Stimulated activated CD4-positive, alpha-beta T cell treated with anti-CD3 and anti-CD28 coated beads, TNF-alpha, amount 100 ng/mL, for 4 hours (primary cell): ENCODE data around the gene SEMG2.

Experiments used
- DNase-seq, 3 experiments: peaks; one replicate each; pipeline ENCODE4 v3.0.0-alpha.2; 2020; ENCODE audit warnings: low read depth in 3 of 3

Gene SEMG2

DNA sequence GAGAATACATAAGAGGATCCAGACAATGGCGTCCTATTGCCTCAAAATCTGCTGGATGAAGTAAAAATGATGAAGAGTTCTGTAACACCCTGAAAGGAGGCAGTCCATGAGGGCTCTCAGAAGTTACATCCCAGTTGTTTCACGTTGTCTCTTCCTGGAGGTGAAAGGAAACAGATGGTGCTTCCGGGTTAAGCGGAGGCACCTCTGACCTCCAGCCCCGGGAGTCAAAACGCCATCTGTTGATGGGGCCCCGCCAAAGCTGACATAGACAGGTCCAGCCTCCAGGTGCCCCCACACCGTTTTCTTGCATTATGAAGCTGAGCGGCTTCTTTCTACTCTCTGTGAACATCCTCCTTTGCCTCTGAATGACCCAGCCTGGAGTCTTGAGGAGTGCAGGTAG, 9.5 kb downstream of the SEMG2 start:
- no peak for DNase-seq

DNA sequence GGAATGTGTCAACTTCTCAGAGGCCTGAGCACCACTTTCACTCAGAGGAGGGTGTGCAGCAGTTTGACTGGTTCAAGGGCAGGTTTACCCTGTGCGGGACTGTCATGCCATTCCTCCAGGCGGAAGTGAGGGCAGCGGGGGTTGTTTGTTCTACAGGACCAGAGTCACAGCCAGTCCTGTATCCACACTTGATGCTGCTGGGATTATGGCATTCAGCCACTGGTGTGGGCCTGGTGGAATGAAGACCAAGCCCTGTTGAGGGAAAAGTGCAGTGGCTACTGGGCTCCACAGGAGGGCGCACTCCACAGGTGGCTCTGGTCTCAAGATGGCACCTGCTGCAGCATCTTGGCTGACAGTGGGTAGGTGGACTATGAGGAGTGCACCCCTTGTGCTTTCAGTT, 14.8 kb downstream of the SEMG2 start:
- no peak for DNase-seq

DNA sequence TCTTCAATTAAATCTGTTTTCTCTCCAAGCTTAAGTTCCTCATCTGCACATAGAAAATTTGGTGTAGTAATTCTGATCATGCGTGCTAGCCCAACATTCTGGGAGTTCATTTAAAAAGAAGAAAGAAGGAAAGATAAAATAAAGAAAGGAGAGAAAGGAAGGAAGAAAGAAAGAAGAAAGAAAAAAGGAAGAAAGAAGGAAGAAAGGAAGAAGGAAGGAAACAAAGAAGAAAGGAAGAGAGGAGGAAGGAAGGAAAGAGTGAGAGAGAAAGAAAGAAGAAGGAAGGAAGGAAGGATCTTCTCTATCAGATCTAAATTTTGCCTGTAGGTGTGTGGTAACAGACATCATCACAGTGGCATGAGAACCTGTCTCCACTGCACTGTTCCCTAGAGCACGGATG, 17.0 kb downstream of the SEMG2 start:
- no peak for DNase-seq

DNA sequence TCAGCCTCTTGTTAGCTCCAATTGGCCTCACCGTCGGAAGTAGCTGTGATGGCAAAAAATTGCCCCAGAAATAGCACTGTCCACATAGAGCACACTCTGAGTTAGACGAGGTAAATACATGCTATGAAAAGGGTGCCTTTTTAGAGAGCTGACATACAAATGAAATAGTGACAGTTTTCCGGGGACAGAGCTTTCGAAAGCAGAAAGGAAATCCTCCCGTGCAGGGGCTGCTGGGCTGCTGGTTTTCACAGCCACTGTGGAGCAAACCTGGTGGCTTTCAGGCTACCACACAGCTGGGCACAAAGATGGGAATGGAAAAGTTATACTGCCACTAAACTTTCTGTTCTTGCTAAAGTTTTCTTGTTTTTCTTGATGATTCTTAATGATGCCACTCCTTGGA, 24.9 kb downstream of the SEMG2 start:
- no peak for DNase-seq

DNA sequence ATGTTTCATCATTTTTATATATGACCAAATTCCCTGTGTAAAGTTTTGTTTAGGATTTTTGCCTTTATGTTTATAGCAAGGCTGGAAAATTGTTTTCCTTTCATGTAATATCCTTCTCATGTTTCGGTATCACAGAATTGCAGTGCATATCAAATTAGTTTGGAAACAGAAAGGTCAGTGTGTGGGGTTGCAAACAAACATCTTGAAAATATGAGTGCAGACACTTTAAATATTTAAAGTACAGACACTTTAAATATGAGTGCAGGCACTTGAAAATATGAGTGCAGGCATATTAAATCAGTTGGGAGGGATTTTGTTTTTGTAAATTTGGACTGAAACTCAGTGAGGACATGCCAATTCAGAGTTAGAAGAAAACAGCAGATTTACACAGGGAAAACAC, 26.7 kb downstream of the SEMG2 start:
- DNase-seq: no peak

DNA sequence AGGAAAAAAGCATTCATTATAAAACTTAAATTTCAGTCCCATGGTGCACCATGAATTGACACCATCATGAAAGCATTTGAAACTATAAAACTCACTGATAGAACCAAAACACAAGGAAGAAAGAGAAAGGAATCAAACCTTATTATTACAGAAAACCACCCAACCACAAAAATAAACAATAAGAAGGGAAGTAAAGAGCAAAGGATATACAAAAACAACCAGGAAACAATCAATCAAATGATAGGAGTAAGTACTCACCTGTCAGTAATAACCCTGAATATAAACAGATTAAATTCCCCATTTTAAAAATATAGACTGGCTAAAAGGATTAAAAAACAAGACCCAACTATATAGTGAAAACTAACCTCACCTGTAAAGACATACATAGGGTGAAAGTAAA, 27.4 kb downstream of the SEMG2 start:
- no peak for DNase-seq

DNA sequence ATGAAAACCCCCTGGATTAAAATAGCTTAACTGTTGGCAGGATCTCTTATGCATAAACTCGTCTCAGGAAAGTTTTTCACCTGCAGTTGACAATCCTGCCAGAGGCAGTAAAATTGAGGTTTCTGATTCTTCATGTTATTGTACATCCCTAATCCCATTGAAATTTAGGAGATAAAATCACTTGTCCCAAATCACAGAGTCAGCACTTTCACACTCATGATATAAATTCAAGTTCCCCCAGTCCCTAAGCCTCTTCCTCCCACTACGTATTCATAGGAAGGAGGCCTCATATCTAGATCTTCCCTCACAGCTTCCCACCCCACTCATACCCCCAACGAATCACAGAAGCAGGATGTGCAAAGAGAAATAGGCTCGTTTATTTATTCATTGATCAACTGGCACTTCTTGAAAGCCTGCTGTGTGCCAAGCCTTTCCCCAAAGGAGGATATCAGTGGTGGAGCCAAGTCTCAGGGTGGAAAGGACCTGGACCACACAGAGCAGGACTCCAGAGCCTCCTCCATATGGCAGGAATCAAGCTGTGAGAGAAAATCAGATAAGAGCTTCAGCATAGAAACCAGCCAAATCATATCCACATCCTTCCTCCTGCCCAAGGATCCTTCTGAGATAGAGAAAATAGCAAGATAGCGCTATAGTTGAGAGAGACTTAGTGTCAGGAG, 30.8 kb downstream of the SEMG2 start:
- no peak for DNase-seq

DNA sequence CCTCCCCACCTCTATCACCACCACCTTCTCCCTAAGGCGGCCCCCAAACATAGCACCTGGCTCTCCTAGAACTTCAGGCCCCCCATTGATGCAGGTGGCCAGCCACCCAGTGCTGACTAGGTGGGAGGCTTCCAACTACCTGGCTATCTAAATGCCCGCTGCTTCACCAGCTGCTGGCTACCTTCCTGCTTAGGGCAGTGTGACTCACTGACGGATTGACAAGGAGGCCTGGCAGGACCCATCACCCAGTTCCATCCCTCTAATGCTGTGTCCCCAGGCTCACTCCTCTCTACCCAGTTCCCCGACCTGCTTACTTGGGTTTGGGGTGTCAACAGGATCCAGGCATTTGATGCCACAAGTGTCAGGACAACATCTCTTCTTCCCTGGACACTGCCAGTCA, 32.1 kb downstream of the SEMG2 start:
- no peak for DNase-seq

DNA sequence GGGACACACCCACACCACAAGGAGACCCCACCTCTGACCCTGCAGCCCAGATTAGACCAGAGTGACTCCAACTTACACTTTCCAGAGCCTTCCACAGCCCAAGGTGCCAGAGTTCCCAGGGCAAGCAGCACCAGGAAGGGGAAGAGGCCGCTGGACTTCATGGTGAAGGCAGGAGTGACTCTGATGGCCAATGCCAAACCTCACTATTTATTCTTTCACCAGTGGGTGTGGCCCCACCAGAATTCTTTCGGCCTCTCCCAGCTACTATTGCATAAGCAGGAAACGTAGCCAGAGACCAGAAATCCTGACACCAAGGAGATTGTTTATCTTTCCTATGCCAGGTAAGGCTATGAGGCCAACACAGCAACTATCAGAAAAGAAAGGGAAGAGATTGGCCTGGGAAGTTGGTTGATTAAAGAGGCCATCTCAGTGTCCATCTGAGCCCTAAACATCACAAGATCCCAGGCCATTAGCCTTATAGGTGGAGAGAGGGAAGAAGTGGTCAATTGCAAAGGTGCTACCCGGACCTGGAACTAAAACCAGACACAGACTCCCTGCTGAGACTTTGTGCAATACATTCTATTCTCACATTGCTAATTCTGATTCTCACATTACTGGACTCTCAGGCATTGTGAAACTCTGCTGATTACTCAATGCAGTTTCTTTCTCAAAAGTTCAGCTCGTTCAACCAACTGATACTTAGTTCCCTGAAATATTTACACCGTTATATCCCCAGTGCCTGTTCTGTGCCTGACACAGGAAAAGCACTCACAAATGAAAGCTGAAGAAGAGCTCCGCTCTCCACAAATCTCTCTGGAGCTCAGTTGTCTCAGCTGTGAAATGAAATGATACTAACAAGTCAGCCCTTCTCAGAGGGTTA, 33.5 kb downstream of the SEMG2 start, which contains the start of gene SLPI:
TSS of gene SLPI (minus strand) at position 182 of the 880 bp plus-strand sequence. CDS start at position 161, 21 bp downstream.
- DNase-seq: no peak

DNA sequence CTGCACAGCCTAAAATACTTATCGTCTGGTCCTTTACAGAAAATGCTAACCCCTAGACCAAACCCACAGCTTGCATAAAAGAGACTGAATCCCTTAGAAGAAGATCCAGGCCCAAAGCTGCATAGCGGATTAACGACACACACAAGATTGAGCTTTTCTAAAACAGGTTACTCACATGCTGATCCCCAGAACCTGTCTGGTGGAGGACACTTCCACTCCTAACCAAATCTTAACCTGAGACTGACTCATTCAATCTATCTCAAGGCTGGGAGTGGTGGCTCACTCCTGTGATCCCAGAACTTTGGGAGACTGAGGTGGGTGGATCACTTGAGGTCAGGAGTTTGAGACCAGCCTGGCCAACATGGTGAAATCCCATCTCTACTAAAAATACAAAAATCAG, 36.0 kb downstream of the SEMG2 start:
- DNase-seq: no peak

DNA sequence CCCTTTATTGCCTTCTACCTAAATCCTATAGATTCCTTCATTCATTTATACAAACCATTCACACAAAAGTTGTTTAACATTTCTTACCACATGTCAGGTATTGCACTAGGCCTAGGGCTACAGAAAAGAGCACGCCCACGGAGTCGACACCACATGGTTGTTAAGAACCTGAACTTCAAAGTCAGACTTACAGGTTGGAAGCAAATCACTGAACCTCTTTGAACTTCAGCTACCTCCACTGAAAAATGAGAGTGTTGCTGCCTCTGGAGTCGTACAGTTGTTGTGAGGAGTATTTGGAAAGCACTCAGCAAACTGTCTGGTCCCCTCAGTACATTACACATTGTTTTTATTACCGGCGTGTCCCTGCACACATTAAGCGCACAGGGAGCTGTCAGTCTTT, 36.5 kb downstream of the SEMG2 start:
- no peak for DNase-seq

DNA sequence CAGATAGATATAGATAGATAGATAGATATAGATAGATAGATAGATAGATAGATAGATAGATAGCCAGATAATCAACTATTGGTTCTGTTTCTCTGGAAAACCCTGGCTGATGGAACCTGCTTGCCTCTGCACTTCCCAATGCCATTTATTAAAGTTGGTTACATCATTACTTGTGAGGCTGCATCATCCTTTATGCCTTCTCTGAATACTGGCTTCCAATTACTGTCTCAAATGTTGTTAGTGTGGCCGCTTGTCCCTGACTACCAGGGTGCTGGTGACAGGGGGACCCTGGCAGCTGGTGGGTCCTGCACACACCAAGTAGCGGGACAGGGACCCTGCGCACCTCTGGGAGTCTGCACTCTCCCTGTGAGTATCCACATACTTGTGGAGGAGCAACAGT, 37.1 kb downstream of the SEMG2 start:
- no peak for DNase-seq

DNA sequence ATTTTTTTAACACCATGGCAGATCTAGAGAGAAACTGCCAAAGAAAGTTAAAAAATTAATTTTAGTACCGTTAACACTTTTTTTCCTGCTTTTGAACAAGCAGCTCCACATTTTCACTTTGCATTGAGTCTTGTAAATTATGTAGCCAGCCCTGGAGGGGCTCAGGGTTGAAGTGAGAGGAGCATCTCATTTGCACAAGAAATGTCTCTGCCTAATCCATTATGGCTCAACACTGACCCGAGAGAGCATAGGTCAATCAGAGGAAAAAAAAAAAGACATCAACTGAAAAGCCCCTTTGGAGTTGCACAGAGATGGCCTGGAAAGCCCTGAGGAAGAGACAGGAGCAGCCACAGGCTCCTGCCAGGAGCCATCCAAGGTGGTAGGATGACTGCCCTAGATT, 37.5 kb downstream of the SEMG2 start:
- no peak for DNase-seq

DNA sequence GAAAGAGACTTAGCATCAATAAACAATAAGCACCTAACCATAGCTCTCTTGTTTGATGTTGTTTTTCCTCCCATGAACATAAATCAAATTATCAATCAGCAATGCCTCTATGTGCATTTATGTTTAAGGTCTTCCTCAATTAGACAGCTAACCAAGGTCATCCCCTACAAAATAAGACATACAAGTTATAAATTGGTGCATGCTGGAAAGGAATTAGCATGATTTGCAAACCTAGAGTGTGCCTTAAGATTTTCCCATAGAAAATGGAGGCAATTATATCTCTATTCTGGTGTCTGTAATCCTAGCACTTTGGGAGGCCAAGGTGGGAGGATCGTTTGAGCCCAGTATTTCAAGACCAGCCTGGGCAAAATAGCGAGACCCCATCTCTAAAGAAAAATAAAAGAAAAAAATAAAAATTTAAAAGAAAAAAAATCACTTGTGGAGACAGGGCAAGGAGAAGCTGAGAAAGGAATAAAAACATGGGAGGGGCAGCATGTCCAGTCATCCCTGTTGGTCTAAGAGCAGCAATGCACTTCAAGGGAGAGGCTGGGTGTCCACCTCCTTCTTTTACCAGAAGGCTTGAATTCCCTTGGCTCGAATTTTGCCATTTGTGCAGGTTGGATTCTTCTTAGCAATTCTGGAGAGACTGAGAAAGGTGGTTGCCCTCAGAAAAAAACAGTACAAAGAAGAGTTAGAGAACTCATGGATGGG, 42.5 kb downstream of the SEMG2 start:
- no peak for DNase-seq

DNA sequence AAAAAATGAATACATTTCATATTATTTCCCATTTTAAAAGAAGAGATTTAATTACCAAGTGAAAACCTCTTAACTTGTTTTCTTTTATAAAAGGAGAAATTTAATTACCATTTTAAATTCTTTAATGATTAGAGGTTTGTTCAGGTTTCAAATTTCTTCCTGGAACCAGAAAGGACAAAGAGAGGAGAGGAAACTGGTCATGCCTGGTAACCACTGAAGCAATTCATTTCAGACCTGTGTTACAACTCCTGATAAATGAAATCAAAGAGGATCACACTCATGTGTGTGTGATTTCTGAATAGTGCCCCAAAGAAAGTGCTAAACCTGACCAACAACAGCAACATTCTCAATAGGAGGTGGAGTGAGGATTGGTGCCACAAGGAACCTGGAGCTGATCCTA, 45.8 kb downstream of the SEMG2 start:
- DNase-seq: no peak

DNA sequence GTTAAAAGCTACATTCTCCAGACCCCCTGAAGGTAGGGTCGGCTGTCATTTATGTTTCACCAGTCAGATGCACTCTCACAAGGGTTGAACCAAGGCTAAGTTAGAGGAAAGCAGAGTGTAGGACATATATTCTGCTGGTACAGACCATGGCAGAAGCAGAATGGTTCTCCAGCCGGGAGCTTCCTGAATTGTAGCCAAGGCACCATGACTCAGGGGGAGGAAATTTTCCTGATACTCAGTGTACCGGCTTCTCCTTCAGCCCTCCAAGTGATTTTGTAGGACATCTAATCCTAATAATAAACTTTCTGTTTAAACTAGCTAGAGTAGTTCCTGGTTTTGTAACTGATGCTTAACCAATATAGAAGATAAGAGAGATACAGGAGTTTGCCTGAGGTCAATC, 47.4 kb downstream of the SEMG2 start:
- no peak for DNase-seq

DNA sequence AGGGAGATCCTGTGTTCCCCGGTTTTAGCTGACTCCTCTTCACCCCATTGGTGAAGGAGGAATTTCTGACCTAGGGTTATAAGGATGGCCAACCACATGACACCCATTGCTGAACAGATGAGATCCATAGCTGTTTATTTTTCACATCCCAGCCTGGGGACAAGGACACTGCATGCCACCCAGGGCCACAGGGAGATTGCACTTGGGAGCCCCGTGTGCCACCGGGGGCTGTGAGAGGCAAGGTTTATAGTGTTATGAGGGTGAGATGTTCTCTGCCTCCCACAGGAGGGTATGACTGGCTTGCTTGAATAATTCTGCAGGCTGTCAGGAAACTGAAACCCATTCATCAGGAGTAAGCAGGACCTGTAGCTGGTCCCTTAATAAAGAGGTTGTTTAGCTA, 47.9 kb downstream of the SEMG2 start:
- DNase-seq: no peak

DNA sequence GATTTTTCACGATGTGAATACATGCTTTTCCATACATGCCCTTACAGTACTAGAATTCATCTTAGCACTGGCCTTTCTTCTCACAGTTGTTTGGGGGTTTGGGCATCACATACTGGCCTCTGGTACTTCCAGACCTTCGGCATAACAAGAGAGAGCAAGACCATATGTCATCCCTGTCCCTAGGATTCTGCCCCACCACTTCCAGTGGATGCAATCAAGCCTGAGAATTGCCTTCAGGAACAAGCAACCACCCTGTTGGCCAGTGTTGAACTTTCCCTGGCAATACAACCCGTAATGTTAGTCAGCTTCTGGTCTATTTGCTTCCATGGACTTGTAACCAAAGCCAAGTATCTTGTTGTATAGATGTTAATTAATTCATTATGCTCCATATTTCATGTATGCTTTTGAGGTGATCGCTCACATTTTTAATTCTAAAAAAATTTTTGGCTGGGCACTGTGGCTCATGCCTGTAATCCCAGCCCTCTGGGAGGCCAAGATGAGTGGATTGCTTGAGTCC, 48.6 kb downstream of the SEMG2 start:
- no peak for DNase-seq
